GM12892 (cell line): ENCODE measurements around the gene NDUFA5.

Experiments
- POLR2A ChIP-seq: IDR thresholded peaks from 2 replicates; pipeline ENCODE4 v1.6.1; 2011; ENCODE audit warnings: low read depth, low read length, control low read depth
- POLR2AphosphoS5 ChIP-seq: IDR thresholded peaks from 2 replicates; pipeline ENCODE4 v1.6.1; 2011; ENCODE audit warnings: low read depth, low read length, control low read depth
- TAF1 ChIP-seq: IDR thresholded peaks from 2 replicates; pipeline ENCODE4 v1.6.1; 2011; ENCODE audit warnings: low read depth, mild to moderate bottlenecking, control low read depth, low read length, borderline replicate concordance

GRCh38 chr7:123533929-123534382 is 23.7 kb downstream of the NDUFA5 start:
- TF ChIP-seq POLR2AphosphoS5 (no peak), POLR2A (no peak), TAF1 (no peak)
